ENCODE measurements around the gene TUBA4A.

DNA sequence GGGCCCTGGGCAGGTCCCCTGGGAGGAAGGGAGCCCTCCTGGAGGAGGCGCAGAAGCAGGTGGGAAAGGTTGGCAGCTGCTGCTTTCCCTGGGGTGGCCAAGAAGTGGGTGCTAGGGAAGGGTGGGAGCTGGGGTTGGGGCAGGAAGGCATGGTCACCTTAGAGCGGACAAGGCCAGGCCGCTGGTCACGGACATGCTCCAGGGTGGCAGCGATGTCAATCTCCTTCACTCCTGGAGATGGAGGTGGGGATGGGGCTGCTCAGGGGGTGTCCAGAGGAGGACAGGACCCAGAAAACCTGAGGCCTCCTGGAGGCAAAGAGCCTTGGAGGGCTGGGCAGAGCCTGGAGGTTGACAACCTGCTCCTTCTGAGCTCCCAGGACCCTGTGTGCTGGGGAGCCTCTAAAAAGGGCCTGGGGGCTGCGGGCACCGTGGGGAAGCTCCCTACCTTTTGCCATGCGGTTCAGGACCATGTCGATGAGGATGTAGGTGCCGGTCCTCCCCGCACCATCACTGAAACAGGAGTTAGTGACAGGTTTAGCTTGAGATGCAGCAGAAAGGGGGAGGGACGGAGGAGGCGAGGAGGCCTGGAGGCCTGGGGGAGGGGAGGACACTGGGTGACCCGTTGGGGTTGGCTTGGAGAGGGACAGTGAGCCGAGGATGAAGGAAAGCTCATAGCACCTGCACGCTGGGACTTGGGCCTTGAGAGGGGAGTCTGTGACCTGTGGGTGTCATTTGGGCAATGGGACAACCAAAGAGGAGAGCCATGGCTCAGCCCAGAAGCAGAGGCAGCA, 36.9 kb upstream of the TUBA4A start:
- TF ChIP-seq, protein P1, sequence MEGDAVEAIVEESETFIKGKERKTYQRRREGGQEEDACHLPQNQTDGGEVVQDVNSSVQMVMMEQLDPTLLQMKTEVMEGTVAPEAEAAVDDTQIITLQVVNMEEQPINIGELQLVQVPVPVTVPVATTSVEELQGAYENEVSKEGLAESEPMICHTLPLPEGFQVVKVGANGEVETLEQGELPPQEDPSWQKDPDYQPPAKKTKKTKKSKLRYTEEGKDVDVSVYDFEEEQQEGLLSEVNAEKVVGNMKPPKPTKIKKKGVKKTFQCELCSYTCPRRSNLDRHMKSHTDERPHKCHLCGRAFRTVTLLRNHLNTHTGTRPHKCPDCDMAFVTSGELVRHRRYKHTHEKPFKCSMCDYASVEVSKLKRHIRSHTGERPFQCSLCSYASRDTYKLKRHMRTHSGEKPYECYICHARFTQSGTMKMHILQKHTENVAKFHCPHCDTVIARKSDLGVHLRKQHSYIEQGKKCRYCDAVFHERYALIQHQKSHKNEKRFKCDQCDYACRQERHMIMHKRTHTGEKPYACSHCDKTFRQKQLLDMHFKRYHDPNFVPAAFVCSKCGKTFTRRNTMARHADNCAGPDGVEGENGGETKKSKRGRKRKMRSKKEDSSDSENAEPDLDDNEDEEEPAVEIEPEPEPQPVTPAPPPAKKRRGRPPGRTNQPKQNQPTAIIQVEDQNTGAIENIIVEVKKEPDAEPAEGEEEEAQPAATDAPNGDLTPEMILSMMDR (IDR thresholded peaks at IDR 0.05): no peak
- TF ChIP-seq EP300 (IDR thresholded peaks at IDR 0.05) (no peak), POLR2A (IDR thresholded peaks at IDR 0.05) (no peak)
